Measurements from ENCODE around the gene NT5DC1.
A peak's percentile ranks its signal among the peaks of the same experiment; 100 is the strongest.

DNA sequence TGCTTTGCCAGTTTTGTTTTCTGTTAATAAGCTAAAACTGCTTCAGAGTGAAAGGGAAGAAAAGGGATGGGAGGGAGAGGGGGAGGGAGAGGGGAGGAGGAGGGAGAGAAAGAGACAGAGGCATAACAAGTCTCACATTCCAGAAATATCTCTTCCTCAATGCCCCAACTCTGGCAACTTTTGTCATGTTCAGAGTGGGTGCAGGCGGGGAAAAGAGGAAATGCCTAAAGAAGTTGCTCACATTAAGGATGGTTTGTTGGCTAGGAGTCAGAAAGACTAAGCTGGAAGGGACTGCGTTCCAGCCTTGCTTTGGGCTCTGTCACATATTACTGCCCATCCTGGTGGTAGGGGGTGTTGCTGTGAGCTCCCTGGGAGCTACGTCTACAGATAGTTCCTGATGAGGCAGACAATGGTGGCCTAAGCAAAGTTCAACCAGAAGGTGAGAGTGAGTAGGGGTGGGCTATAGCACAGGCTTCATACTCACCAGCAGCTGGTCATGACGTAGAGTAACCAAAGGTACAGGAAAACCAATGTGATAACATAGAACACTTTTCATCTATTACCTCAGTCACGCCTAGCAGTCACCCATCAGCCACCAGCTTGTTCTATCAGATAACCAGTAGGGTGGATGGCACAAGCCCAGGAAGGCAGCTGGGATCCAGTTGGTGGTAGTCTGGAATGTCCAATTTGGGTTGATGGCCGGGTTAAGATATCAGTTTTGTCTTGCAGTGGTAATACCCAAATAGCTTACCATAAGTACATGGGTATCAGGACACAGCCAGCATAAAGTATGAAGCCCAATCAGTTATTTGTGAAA, 151.1 kb downstream of the NT5DC1 start:
- TF ChIP-seq USF2 (IDR thresholded peaks at IDR 0.05; ENCODE audit: borderline replicate concordance, low read depth, low read length) (no peak), CTCF (IDR thresholded peaks at IDR 0.05) (no peak), TCF12 (IDR thresholded peaks at IDR 0.05) (peak; percentile 62; the same call in 1 of the 2 replicates), FOXM1 (IDR thresholded peaks at IDR 0.05; ENCODE audit: low read depth) (no peak), NFIC (IDR thresholded peaks at IDR 0.05; ENCODE audit: borderline replicate concordance) (peak; percentile 77), POLR2AphosphoS5 (IDR thresholded peaks at IDR 0.05; ENCODE audit: low read depth, low read length) (no peak), RFX5 (IDR thresholded peaks at IDR 0.05; ENCODE audit: low read length) (no peak), SMC3 (IDR thresholded peaks at IDR 0.05; ENCODE audit: low read depth, low read length) (no peak), TAF1 (IDR thresholded peaks at IDR 0.05; ENCODE audit: borderline replicate concordance, low read depth, low read length) (no peak), FOSL2 (IDR thresholded peaks at IDR 0.05; ENCODE audit: borderline replicate concordance, low read depth) (peak; percentile 11; the same call in 1 of the 2 replicates)
- TF ChIP-seq, protein P1, sequence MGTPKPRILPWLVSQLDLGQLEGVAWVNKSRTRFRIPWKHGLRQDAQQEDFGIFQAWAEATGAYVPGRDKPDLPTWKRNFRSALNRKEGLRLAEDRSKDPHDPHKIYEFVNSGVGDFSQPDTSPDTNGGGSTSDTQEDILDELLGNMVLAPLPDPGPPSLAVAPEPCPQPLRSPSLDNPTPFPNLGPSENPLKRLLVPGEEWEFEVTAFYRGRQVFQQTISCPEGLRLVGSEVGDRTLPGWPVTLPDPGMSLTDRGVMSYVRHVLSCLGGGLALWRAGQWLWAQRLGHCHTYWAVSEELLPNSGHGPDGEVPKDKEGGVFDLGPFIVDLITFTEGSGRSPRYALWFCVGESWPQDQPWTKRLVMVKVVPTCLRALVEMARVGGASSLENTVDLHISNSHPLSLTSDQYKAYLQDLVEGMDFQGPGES (IDR thresholded peaks at IDR 0.05; ENCODE audit: low read depth, low read length) = no peak
